HCT116 (cell line): ENCODE measurements around the gene NUBPL.

Experiments used
- EZH2 ChIP-seq: fragments of 200-600 bp; sonication (generic); IDR thresholded peaks from 2 replicates; pipeline ENCODE4 v1.6.1; 2017; ENCODE audit warnings: antibody characterized with exemption, mixed run types
- POLR2A ChIP-seq: IDR thresholded peaks from 2 replicates; pipeline ENCODE4 v1.7.0; 2011; ENCODE audit warnings: borderline replicate concordance; ENCODE audit not compliant: insufficient read depth, insufficient read length; ENCODE audit errors: extremely low read depth
- SIN3A ChIP-seq: IDR thresholded peaks from 2 replicates; pipeline ENCODE4 v1.6.1; 2012; ENCODE audit warnings: low read depth
- SP1 ChIP-seq: IDR thresholded peaks from 2 replicates; pipeline ENCODE4 v1.6.1; 2012; ENCODE audit warnings: low read depth
- TF ChIP-seq, protein P1 (sequence below): IDR thresholded peaks from 2 replicates; pipeline ENCODE4 v1.6.1; 2012; ENCODE audit warnings: low read depth

DNA sequence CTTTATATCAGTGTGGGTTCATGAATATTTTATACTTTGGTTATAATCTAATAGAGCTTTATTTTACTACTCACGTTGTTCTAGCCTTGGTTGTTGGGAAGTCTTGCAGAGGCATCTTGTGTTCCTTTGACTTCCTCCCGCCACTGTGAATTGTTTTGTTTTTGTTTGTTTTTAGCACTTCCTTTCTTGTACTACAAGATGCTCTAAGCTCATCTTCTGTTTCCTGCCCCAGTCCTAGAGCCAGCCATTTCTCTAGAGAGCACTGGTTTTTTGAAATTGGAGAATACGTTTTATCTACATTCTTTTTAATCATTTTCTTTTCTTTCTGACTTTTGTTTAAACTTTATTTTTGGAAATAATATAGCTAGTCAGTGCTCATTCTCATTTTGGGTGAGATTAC is 15.9 kb upstream of the NUBPL start:
- TF ChIP-seq SIN3A (no peak), EZH2 (no peak), SP1 (no peak), POLR2A (no peak)
- TF ChIP-seq, protein P1, sequence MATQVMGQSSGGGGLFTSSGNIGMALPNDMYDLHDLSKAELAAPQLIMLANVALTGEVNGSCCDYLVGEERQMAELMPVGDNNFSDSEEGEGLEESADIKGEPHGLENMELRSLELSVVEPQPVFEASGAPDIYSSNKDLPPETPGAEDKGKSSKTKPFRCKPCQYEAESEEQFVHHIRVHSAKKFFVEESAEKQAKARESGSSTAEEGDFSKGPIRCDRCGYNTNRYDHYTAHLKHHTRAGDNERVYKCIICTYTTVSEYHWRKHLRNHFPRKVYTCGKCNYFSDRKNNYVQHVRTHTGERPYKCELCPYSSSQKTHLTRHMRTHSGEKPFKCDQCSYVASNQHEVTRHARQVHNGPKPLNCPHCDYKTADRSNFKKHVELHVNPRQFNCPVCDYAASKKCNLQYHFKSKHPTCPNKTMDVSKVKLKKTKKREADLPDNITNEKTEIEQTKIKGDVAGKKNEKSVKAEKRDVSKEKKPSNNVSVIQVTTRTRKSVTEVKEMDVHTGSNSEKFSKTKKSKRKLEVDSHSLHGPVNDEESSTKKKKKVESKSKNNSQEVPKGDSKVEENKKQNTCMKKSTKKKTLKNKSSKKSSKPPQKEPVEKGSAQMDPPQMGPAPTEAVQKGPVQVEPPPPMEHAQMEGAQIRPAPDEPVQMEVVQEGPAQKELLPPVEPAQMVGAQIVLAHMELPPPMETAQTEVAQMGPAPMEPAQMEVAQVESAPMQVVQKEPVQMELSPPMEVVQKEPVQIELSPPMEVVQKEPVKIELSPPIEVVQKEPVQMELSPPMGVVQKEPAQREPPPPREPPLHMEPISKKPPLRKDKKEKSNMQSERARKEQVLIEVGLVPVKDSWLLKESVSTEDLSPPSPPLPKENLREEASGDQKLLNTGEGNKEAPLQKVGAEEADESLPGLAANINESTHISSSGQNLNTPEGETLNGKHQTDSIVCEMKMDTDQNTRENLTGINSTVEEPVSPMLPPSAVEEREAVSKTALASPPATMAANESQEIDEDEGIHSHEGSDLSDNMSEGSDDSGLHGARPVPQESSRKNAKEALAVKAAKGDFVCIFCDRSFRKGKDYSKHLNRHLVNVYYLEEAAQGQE = no peak
